H4 (cell line): ENCODE measurements around the gene AQP2. TPM values are rescaled to one million over a fixed set of nuclear protein-coding genes. Genes with fewer than 3 reads are reported as not detected.

Experiments used
- DNase-seq: peaks from one replicate; pipeline ENCODE4 v3.0.0-alpha.2; 2015; ENCODE audit warnings: low spot score
- total RNA-seq: library from RNA; depleted of rRNA; stranded (reverse); fragments of >200 nt; shearing (Covaris generic); gene quantifications from 2 replicates; pipeline ENCODE4 v1.2.3, GENCODE V29; 2014

The AQP2 gene
- total RNA-seq, 1 experiment from 2014 or later: not detected

GRCh38 chr12:49955899-49956662, 5.5 kb downstream of the AQP2 start:
- no peak for DNase-seq

- no peak for DNase-seq
Observed at GRCh38 chr12:49956663-49957569, 6.4 kb downstream of the AQP2 start.

GRCh38 chr12:49957570-49957967, 7.0 kb downstream of the AQP2 start:
- DNase-seq: no peak

- DNase-seq: peak; percentile 34
Observed at GRCh38 chr12:49959685-49960473, 9.3 kb downstream of the AQP2 start.

GRCh38 chr12:49960474-49961110, 10.1 kb downstream of the AQP2 start:
- no peak for DNase-seq

- no peak for DNase-seq
Observed at GRCh38 chr12:49961111-49961922, 10.8 kb downstream of the AQP2 start, which contains the start of gene AQP5. Gene AQP5 (plus strand): TSS chr12:49961872. CDS start chr12:49962018, 146 bp downstream.

- DNase-seq: no peak
Observed at GRCh38 chr12:49961993-49962764, 11.6 kb downstream of the AQP2 start.

- peak; percentile 74 for DNase-seq
Observed at GRCh38 chr12:49962861-49963765, 12.6 kb downstream of the AQP2 start.

- DNase-seq: no peak
Observed at GRCh38 chr12:49963976-49964815, 13.7 kb downstream of the AQP2 start.

- no peak for DNase-seq
Observed at GRCh38 chr12:49964849-49965624, 14.5 kb downstream of the AQP2 start.

- no peak for DNase-seq
Observed at GRCh38 chr12:49965836-49966235, 15.3 kb downstream of the AQP2 start.

GRCh38 chr12:49966511-49967041, 16.0 kb downstream of the AQP2 start:
- no peak for DNase-seq

GRCh38 chr12:49967042-49967776, 16.7 kb downstream of the AQP2 start:
- peak; percentile 91 for DNase-seq

GRCh38 chr12:49967777-49968250, 17.3 kb downstream of the AQP2 start:
- DNase-seq: no peak

GRCh38 chr12:49968471-49968870, 17.9 kb downstream of the AQP2 start:
- no peak for DNase-seq

GRCh38 chr12:49969027-49969426, 18.5 kb downstream of the AQP2 start:
- DNase-seq: no peak
